GM13976 (cell line): ENCODE results near the gene WHRN.

Experiments
- DNase-seq: peaks from one replicate; pipeline ENCODE4 v3.0.0; 2012; ENCODE audit warnings: low spot score
- CTCF ChIP-seq: IDR thresholded peaks from 2 replicates; pipeline ENCODE4 v1.5.1; 2012; ENCODE audit warnings: borderline replicate concordance, mild to moderate bottlenecking; ENCODE audit not compliant: insufficient read depth; ENCODE audit errors: extremely low read depth, missing control alignments, control extremely low read depth
- in situ Hi-C: fragments of 300-500 bp; cut with MboI; formaldehyde crosslinking; loops from one replicate; pipeline ENCODE4 v1.12.0; 2022; ENCODE audit warnings: low sequenced_read_pairs, mixed read lengths, inconsistent platforms; ENCODE audit not compliant: unreplicated experiment

Gene WHRN

DNA sequence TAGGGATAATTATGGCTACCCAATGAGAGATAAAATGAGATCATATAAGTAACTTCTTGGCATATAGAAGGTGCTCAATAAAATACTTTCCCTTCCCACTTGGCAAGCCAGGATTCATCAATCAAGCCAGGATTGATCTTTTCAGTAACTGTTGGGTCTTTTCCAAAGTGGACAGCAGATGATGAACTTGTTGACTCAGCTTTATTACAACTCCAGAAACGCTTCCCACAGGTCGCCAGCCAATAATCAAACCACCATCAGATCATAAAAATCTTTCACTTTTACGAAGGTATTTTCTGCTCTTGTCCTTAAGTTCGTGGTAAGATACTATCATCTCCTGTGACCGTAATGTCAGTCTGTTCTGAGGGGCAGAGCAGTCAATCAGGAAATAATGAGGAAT lies 39.8 kb upstream of the WHRN start:
- TF ChIP-seq CTCF: no peak
- in situ Hi-C loops: no loop called here
- DNase-seq: no peak

DNA sequence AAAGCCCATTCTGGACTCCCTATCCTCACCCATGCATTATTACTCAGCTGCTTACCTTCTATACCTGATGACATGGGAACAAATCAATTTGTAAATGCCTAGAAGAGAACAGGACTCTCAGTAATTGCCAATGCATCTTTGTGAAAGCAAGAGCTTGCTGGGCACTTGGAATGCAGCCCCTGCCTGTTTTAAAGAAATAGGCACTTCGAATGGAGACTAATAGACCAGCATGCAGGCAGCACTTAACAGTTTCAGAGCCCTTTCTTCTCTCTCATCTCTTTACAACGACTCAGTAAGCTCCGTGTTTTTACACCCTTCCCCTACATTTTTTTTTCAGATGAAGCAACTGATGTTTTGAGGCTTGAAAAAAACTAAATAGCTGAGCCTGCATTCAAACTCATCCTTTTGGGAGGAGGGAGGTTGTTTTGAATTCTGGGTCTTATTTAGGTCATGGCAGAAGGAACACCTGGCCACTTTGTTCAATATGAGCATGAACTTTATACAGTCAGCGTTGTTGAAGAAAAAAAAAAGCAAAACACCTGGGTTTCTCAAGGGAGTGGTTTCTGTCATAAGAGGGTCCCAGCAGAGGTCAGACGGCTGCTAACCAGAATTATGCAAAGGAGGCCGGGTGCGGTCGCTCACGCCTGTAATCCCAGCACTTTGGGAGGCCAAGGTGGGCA lies 34.6 kb upstream of the WHRN start:
- in situ Hi-C loops: no loop called here
- TF ChIP-seq CTCF: no peak
- no peak for DNase-seq

DNA sequence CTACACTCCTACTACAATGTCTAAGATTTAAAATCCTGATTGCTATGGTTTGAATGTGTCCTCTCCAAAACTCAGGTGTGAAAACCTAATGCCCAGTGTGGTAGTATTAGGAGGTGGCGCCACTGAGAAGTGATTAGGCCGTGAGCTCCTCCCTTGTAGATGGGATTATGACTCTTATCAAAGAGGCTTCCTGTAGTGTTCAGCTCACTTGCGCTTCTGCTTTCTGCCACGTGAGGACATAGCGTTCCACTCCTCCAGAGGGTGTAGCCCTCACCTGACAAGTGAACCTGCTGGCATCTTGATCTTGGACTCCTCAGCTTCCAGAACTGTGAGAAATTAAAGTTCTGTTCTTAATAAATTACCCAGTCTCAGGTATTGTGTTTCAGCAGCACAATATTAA lies 33.0 kb upstream of the WHRN start:
- peak; percentile 19 for TF ChIP-seq CTCF
- DNase-seq: peak; percentile 26
- in situ Hi-C loops: no loop called here

GRCh38 chr9:114532561-114533237 lies 27.4 kb upstream of the WHRN start:
- TF ChIP-seq CTCF: no peak
- no peak for DNase-seq
- in situ Hi-C loops: no loop called here

DNA sequence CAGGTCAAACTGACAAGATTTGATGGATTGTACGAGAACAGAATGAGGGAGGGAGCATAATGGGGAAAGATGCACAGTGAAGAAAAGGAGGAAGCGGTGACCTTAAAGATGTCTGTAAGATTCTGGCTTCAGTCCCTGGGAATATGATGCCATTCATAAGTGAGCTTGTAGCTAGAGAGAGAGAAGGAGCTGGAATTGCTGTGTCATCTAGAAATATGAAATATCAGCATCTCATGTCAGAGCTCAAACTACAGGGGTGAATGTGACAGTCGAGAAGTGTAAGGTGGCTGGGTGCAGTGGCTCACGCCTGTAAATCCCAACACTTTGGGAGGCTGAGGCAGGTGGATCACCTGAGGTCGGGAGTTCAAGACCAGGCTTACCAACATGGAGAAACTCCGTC lies 24.0 kb upstream of the WHRN start:
- TF ChIP-seq CTCF: no peak
- DNase-seq: no peak
- in situ Hi-C loops: no loop called here

DNA sequence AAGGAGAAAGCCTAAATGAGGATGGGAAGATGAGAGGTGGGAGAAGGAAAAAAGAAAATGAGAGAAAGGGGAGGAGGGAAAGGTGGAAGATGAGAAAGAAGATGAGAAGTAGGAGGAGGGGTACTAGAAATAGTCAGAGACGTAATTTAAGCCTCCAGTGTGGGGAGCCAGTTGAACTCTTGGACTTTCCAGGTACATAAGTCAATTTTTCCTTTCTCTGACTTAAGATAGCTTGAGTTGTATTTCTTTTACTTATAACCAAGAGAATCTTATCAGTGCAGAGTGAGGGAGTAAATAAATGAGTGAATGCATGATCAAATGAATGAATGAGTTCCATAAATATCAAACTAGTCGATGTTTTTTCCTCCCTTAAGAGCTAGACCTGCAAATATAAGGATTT lies 21.5 kb upstream of the WHRN start:
- in situ Hi-C loops: no loop called here
- no peak for TF ChIP-seq CTCF
- DNase-seq: no peak

- in situ Hi-C loops: no loop called here
- no peak for TF ChIP-seq CTCF
- no peak for DNase-seq
Measured at GRCh38 chr9:114525513-114525912, 20.2 kb upstream of the WHRN start.
